ENCODE measurements around the gene MC1R. TPM values are rescaled to one million over a fixed set of nuclear protein-coding genes. Genes with fewer than 3 reads are reported as not detected.
"Not testable (repeated sequence)": the region's sequence is repeated elsewhere in the genome, so short reads cannot be mapped to it uniquely, and the experiment has no call there.

The MC1R gene
- total and polyA plus RNA-seq, 2 of the 4 experiments (the other 2 are of a cell fraction): 3.8 to 9.5 TPM

DNA sequence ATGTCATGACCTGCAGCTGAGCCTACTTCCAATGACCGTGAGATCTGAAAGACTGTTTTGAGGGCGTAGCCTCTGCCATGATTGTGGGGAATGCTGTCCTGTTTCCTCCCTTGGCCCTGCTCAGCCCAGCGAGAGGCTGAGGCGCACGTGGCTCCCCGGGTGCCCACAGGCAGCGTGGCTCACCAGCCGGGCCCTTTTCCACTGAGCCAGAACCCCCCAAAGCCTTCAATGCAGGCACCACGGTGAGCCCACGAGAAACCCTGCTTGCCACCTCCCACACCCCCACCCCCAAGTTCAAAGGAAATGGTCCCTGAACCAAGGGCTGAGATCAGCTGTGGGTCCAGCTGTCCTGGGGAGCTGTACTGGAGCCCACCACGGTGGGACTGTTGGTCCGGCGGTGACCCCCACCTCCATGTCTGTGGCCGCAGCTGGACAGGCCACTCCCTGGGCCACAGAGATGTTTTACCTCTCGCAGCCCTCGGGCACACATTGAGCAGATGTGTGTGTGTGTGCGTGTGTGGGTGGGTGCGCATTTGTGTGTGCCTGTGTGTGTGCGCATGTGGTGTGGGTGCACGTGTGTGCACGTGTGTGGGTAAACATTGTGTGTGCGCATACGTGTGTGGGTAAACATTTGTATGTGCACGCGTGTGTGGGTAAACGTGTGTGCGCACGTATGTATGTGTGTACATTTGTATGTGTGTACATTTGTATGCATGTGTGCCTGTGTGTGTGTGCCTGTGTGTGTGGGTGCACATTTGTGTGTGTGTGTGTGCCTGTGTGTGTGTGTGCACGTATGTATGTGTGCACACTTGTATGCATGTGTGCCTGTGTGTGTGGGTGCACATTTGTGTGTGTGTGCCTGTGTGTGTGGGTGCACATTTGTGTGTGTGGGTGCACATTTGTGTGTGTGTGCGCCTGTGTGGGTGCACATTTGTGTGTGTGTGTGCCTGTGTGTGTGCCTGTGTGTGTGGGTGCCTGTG lies 5.0 kb upstream of the MC1R start (continued):
- no peak for TF ChIP-seq MXI1 (IDR thresholded peaks at IDR 0.05; ENCODE audit: borderline replicate concordance, low read depth, low read length)

- H3K4me3 ChIP-seq (ENCODE audit: insufficient read depth, low read depth, low read length); H2BK5ac ChIP-seq (ENCODE audit: low read depth, low read length, poor library complexity, severe bottlenecking); BruUV-seq (replicated peaks); H2BK20ac ChIP-seq (ENCODE audit: low read depth, low read length); H2BK15ac ChIP-seq (ENCODE audit: low read depth, low read length); H3K27ac ChIP-seq (ENCODE audit: insufficient read depth, low read length); ATAC-seq (ENCODE audit: low read depth); H3K27me3 ChIP-seq (ENCODE audit: control insufficient read depth, insufficient read depth, low read length); H4K5ac ChIP-seq (ENCODE audit: low read depth, low read length); H3K23ac ChIP-seq (ENCODE audit: low read depth, low read length); POLR2A ChIA-PET (ENCODE audit: unreplicated experiment); CTCF ChIA-PET; H3K9me3 ChIP-seq (ENCODE audit: control insufficient read depth, insufficient read depth, low read length); H3K4me2 ChIP-seq (ENCODE audit: low read depth, low read length); H2AK5ac ChIP-seq (ENCODE audit: low read depth, low read length); H2AFZ ChIP-seq (replicated peaks; ENCODE audit: low read length, poor library complexity); H3K56ac ChIP-seq (ENCODE audit: extremely low read depth, insufficient read depth, low read length); H3K18ac ChIP-seq (ENCODE audit: low read depth, low read length); H4K8ac ChIP-seq (ENCODE audit: low read depth in 2 of 2, low read length in 2 of 2); H3K14ac ChIP-seq (replicated peaks; ENCODE audit: low read depth, low read length); intact Hi-C loops (cut with micrococcal nuclease); in situ Hi-C loops (cut with MboI; ENCODE audit: low sequenced_read_pairs); H3K4ac ChIP-seq (ENCODE audit: low read depth, low read length); H4K91ac ChIP-seq (ENCODE audit: insufficient read depth, low read depth, low read length); DNase-seq; H3K9ac ChIP-seq (ENCODE audit: low read depth, low read length); H2BK120ac ChIP-seq (ENCODE audit: low read depth, low read length); dilution Hi-C loops (cut with HindIII; ENCODE audit: low sequenced_read_pairs, unreplicated experiment): not testable (repeated sequence)
- WGBS, 2 experiments (ENCODE audit: extremely low coverage in 2 of 2, insufficient read length in 1 of 2): 67% methylated on average over 4 of the region's 11 CpGs; no CpG with 5 or more reads in 1 of the 2 experiments
- peaks cover 31% of the 10 kb centered on the region for H3K36me3 ChIP-seq (ENCODE audit: control insufficient read depth, insufficient read depth, low read length)
- H3K9me1 ChIP-seq (ENCODE audit: insufficient read depth, low read length): peaks cover 16% of the 10 kb centered on the region
- peaks cover 15% of the 10 kb centered on the region for H3K4me1 ChIP-seq (ENCODE audit: control insufficient read depth, insufficient read depth, low read length)
- H3K79me1 ChIP-seq (ENCODE audit: low read depth in 1 of 2, low read length in 2 of 2): peaks cover 0 to 32% of the 10 kb centered on the region in 2 experiments
- peaks cover 10% of the 10 kb centered on the region for H4K20me1 ChIP-seq (ENCODE audit: insufficient read depth, low read length)
- H2AK9ac ChIP-seq (replicated peaks; ENCODE audit: low read depth, low read length, poor library complexity): peak overlapping the region; percentile 70
These were observed 3.9 kb upstream of the MC1R start for GRCh38 chr16:89914642-89915285.

Measured in IMR-90 (cell line).